Measurements from ENCODE around the gene SLC28A2.

DNA sequence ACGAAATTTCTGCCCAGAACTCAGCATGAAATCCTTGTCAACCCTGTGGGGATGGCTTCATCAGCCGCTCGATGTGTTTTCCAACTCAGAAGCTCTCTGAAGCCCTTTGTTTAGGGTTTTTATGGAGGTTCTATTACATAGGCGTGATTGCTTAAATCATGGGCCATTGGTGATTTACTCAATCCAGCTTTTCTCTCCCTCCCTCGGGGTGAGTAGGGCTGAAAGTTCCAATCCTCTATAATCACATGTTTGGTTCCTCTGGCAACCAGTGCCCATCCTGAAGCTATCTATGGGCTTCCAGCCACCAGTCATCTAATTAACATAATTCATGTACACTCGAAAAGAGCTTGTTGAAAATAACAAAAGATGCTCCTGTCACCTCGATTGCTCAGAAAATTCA lies 74.7 kb downstream of the SLC28A2 start:
- TF ChIP-seq, protein P1, sequence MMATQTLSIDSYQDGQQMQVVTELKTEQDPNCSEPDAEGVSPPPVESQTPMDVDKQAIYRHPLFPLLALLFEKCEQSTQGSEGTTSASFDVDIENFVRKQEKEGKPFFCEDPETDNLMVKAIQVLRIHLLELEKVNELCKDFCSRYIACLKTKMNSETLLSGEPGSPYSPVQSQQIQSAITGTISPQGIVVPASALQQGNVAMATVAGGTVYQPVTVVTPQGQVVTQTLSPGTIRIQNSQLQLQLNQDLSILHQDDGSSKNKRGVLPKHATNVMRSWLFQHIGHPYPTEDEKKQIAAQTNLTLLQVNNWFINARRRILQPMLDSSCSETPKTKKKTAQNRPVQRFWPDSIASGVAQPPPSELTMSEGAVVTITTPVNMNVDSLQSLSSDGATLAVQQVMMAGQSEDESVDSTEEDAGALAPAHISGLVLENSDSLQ (IDR thresholded peaks at IDR 0.05), result no peak
- TF ChIP-seq BHLHE40 (IDR thresholded peaks at IDR 0.05; ENCODE audit: borderline replicate concordance) (no peak), FOXA1 (IDR thresholded peaks at IDR 0.05) (no peak), ELF4 (IDR thresholded peaks at IDR 0.05) (no peak), ZNF384 (IDR thresholded peaks at IDR 0.05) (no peak), SP1 (IDR thresholded peaks at IDR 0.05) (no peak), CTBP1 (IDR thresholded peaks at IDR 0.05; ENCODE audit: borderline replicate concordance) (no peak), FOXM1 (IDR thresholded peaks at IDR 0.05; ENCODE audit: borderline replicate concordance) (no peak), SUZ12 (IDR thresholded peaks at IDR 0.05) (no peak), HDGF (IDR thresholded peaks at IDR 0.05; ENCODE audit: borderline replicate concordance) (no peak), TARDBP (IDR thresholded peaks at IDR 0.05) (no peak), NFRKB (IDR thresholded peaks at IDR 0.05) (no peak), FOXK2 (IDR thresholded peaks at IDR 0.05) (no peak), ARNT (IDR thresholded peaks at IDR 0.05) (no peak)
